Keratinocyte (primary cell): ENCODE results near the gene OGFOD3.

ENCODE experiments used
- EZH2 ChIP-seq: IDR thresholded peaks from one replicate; pipeline ENCODE4 v1.6.1; 2012; ENCODE audit warnings: inconsistent platforms, mild to moderate bottlenecking, low read length, moderate library complexity
- TF ChIP-seq, protein P1 (sequence below), 3 experiments: IDR thresholded peaks in 1 of 3; conservative IDR thresholded peaks in 1 of 3; optimal IDR thresholded peaks in 1 of 3; 2 replicates in 2 of 3; 3 replicates in 1 of 3; pipeline versions ENCODE3 to v1.5.1; 2011; ENCODE audit warnings: low read length in 3 of 3, mild to moderate bottlenecking in 3 of 3, moderate library complexity in 2 of 3, control low read depth in 1 of 3, inconsistent platforms in 1 of 3; ENCODE audit not compliant: insufficient read depth in 2 of 3; ENCODE audit errors: extremely low read depth in 1 of 3

DNA sequence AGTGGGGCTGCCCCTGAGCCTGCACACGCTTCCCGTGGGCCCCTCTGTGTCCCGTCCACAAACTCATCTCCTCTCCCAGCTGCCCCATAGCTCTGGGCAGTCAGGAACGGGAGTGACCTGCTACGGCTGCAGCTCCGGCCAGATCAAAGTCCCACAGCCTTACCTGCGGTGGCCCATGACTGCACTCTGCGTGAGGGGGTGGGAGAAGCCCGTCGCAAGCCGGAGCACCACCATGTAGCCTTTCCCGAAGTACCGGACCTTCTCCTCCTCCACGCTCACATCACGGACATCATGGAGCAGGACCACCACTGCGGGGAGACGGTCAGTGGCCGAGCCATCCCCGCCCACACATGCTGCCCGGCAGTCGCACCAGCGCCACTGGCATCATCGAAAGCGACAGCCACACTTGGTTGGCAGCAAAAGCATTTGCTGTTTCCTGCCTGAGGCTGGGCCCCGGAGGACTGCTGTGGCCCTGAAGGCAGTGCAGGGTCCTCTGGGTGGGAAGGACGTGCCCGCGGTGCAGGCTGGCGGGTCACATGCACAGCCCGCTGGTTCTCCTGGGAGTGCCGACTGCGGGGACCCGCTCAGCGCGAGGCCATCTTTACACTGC is 26.0 kb upstream of the OGFOD3 start:
- TF ChIP-seq EZH2, result no peak
- TF ChIP-seq, protein P1, sequence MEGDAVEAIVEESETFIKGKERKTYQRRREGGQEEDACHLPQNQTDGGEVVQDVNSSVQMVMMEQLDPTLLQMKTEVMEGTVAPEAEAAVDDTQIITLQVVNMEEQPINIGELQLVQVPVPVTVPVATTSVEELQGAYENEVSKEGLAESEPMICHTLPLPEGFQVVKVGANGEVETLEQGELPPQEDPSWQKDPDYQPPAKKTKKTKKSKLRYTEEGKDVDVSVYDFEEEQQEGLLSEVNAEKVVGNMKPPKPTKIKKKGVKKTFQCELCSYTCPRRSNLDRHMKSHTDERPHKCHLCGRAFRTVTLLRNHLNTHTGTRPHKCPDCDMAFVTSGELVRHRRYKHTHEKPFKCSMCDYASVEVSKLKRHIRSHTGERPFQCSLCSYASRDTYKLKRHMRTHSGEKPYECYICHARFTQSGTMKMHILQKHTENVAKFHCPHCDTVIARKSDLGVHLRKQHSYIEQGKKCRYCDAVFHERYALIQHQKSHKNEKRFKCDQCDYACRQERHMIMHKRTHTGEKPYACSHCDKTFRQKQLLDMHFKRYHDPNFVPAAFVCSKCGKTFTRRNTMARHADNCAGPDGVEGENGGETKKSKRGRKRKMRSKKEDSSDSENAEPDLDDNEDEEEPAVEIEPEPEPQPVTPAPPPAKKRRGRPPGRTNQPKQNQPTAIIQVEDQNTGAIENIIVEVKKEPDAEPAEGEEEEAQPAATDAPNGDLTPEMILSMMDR (optimal IDR thresholded peaks at IDR 0.05 in 1 of 3, IDR thresholded peaks at IDR 0.05 in 1 of 3, conservative IDR thresholded peaks at IDR 0.05 in 1 of 3; ENCODE audit: extremely low read depth in 1 of 3, insufficient read depth in 2 of 3, low read length in 3 of 3), result no peak
